Activated T-cell treated with anti-CD3 and anti-CD28 coated beads, Interleukin-2, amount 50 U/mL, for 48 hours (primary cell): ENCODE data around the gene ACTR1A.
A peak's percentile ranks its signal among the peaks of the same experiment; 100 is the strongest.
"Not testable (repeated sequence)": the region's sequence is repeated elsewhere in the genome, so short reads cannot be mapped to it uniquely, and the experiment has no call there.

Experiments
- DNase-seq, 2 experiments: peaks; one replicate each; pipeline ENCODE4 v3.0.0-alpha.2; 2020

The ACTR1A gene

GRCh38 chr10:102480396-102480795, 22.1 kb downstream of the ACTR1A start:
- DNase-seq = no peak

GRCh38 chr10:102479651-102480050, 22.9 kb downstream of the ACTR1A start:
- no peak for DNase-seq

GRCh38 chr10:102476466-102477141, 25.9 kb downstream of the ACTR1A start:
- peak in 1 of 2 experiments; percentile 25 for DNase-seq

- DNase-seq = no peak
Observed at GRCh38 chr10:102475451-102476040, 27.0 kb downstream of the ACTR1A start.

GRCh38 chr10:102473445-102474331, 28.8 kb downstream of the ACTR1A start:
- DNase-seq = peak in 1 of 2 experiments; percentile 27

GRCh38 chr10:102470579-102471546, 31.6 kb downstream of the ACTR1A start:
- DNase-seq = no peak

GRCh38 chr10:102468683-102469082, 33.8 kb downstream of the ACTR1A start:
- DNase-seq = no peak

GRCh38 chr10:102467971-102468438, 34.5 kb downstream of the ACTR1A start:
- DNase-seq = no peak

- no peak for DNase-seq
Observed at GRCh38 chr10:102467318-102467717, 35.2 kb downstream of the ACTR1A start.

- DNase-seq = no peak
Observed at GRCh38 chr10:102465466-102465865, 37.0 kb downstream of the ACTR1A start.

- no peak for DNase-seq
Observed at GRCh38 chr10:102463983-102464382, 38.5 kb downstream of the ACTR1A start.

GRCh38 chr10:102462512-102463054, 39.9 kb downstream of the ACTR1A start:
- DNase-seq = no peak

GRCh38 chr10:102461187-102462054, 41.1 kb downstream of the ACTR1A start:
- DNase-seq = peak; percentile 93 to 95

- DNase-seq = no peak
Observed at GRCh38 chr10:102460836-102461186, 41.7 kb downstream of the ACTR1A start.

GRCh38 chr10:102458656-102459055, 43.9 kb downstream of the ACTR1A start:
- DNase-seq = no peak

- no peak for DNase-seq
Observed at GRCh38 chr10:102457591-102458150, 44.8 kb downstream of the ACTR1A start.

GRCh38 chr10:102455893-102456471, 46.5 kb downstream of the ACTR1A start:
- DNase-seq = no peak

GRCh38 chr10:102454662-102455487, 47.6 kb downstream of the ACTR1A start:
- DNase-seq = not testable (repeated sequence)

- no peak for DNase-seq
Observed at GRCh38 chr10:102453502-102453901, 49.0 kb downstream of the ACTR1A start.
